ENCODE data around the gene ADGRG7.

- TF ChIP-seq POLR2A (IDR thresholded peaks at IDR 0.05) (no peak), CTCF (IDR thresholded peaks at IDR 0.05 in 4 of 5, conservative IDR thresholded peaks at IDR 0.05 in 1 of 5) (no peak)
Observed at GRCh38 chr3:100563228-100563627, 46.2 kb upstream of the ADGRG7 start.

Measured in gastrocnemius medialis (tissue), 4 donors.